GM18870 (cell line): Measurements from ENCODE around the gene RAPGEF1.
"Not testable (repeated sequence)": the region's sequence is repeated elsewhere in the genome, so short reads cannot be mapped to it uniquely, and the experiment has no call there.

Source experiments
- ATAC-seq: cut with Tn5 transposase; IDR thresholded peaks from one replicate; pipeline ENCODE4 v1.9.1; 2021; ENCODE audit warnings: moderate library complexity; ENCODE audit not compliant: unreplicated experiment

The RAPGEF1 gene, protein sequence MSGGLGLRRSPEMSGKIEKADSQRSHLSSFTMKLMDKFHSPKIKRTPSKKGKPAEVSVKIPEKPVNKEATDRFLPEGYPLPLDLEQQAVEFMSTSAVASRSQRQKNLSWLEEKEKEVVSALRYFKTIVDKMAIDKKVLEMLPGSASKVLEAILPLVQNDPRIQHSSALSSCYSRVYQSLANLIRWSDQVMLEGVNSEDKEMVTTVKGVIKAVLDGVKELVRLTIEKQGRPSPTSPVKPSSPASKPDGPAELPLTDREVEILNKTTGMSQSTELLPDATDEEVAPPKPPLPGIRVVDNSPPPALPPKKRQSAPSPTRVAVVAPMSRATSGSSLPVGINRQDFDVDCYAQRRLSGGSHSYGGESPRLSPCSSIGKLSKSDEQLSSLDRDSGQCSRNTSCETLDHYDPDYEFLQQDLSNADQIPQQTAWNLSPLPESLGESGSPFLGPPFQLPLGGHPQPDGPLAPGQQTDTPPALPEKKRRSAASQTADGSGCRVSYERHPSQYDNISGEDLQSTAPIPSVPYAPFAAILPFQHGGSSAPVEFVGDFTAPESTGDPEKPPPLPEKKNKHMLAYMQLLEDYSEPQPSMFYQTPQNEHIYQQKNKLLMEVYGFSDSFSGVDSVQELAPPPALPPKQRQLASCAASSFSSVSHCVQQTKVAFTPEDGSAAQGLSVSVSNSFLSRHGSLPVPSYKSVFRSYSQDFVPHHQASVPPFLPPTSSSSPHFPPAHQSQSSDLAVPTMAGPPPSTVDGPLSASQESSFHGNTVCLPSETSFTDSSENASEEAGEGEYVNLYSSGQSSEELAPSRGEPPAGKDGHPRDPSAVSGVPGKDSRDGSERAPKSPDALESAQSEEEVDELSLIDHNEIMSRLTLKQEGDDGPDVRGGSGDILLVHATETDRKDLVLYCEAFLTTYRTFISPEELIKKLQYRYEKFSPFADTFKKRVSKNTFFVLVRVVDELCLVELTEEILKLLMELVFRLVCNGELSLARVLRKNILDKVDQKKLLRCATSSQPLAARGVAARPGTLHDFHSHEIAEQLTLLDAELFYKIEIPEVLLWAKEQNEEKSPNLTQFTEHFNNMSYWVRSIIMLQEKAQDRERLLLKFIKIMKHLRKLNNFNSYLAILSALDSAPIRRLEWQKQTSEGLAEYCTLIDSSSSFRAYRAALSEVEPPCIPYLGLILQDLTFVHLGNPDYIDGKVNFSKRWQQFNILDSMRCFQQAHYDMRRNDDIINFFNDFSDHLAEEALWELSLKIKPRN (N-terminal part only)

DNA sequence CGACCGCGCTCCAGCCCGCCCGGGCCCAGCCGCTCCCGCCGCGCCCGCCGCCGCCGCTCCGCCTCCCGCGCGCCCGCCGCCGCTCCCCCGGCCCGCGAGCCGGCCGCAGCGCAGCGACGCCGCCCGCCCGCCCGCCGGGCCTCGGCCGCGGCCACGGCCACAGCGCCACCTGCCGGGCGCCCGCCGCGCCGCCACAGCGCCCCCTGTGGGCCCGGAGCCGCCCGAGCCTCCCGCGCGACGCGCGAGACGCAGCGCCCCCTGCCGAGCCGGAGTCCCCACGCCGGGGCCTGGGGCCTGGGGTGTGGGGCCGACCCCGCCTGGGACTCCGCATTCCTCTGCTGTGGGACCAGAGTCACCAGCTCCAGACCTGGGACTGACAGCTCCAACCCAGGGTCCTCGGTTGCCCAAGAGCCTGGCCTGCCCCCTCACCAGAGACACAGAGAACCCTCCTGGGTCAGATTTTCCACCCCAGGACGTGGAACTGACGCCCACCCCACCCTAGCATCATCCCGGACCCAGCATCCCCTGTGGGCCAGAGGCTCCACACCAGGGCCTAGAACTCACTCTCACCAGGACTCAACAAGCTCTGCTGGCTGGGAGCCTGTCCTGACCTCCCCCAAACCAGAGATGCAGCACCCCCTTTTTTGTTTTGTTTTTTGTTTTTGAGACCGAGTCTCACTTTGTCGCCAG lies at the start of gene RAPGEF1:
Gene RAPGEF1, minus strand, starts transcription at position 118 of the 690 bp plus-strand sequence. CDS start 246 bp downstream, outside the sequence.
- ATAC-seq: no peak

DNA sequence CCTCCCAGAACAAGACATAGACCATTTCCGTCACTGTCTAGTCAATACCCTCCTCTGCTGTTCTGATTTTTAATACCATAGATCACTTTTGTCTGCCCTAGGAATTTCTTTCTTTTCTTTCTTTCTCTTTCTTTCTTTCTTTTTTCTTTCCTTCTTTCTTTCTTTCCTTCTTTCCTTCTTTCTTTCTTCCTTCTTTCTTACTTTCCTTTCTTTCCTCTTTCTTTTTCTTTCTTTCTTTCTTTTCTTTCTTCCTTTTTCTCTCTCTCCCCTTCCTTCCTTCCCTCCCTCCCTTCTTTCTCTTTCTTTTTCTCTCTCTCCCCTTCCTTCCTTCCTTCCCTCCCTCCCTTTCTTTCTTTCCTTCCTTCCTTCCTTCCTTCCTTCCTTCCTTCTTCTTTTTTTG lies 49.0 kb upstream of the RAPGEF1 start:
- ATAC-seq: no peak

DNA sequence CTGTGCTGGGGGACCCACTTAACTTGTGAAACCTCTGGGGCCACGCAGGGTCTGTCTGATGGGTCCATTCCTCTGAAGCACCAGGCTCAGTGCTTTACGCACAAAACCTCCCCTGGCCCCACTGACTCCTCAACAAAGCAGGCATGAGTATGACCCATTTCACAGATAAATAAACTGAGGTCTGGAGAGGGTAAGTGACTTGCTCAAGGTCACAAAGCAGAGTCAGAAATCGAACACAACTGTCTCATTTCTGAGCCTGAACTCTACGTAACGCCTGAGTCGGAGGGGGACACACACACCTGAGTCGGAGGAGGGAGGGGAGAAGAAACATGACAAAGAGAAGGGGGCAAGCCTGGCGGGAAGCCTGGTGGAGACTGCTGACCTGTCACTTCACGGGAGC lies 48.0 kb upstream of the RAPGEF1 start:
- ATAC-seq: no peak

DNA sequence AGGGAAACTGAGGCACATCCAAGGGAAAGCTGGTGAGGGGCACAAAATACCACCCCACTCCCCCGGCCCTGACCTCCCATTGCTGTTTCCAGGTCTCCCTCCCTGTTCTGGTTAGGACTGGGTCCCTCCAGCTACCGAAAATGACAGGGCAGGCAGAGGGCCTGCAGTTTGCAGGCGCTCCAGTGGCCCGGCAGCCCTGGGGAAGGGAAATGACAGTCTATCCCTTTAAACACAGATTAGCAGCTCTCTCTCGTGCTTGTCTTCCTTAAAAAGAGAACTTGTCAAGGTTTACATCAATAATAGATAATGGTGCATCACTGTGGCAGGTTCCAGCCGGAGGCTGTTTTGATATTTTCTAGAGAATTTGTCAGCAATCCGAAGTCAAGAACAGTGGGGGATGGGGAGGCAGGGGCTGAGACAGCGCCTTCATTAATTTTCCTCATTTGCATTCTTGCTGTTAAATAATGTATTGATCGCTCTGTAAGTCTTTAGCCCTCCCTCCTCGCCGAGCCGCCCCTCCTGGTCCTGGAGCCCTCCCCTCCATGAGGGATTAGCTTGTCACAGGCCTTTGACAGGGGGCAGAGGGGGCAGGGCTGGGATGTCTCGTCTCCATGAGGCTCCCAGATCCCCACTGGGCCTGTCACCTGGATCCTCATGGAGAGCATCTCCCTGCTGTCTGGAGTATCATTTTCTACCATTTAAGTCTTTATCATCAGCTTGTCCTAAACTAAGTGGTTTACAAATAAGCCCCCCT lies 45.0 kb upstream of the RAPGEF1 start:
- no peak for ATAC-seq

DNA sequence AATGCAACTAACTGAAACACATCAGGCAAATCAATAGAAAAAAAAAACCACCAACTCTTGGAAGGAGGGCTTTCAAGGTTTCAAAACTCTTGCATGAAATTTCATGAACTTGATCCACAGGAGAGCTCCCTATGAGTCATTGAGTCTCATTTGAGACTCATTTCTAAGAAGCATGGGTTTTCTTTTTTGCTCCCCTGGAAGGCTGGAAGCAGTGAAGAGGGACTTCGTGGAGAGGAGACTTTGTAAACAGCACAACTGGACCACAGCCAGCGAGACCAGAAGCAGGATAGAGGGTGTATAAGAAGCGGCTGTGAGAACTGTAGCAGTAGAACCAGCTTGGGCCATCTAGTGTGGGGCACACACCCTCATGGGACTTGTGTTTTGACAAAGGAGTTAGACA lies 41.2 kb upstream of the RAPGEF1 start:
- no peak for ATAC-seq

DNA sequence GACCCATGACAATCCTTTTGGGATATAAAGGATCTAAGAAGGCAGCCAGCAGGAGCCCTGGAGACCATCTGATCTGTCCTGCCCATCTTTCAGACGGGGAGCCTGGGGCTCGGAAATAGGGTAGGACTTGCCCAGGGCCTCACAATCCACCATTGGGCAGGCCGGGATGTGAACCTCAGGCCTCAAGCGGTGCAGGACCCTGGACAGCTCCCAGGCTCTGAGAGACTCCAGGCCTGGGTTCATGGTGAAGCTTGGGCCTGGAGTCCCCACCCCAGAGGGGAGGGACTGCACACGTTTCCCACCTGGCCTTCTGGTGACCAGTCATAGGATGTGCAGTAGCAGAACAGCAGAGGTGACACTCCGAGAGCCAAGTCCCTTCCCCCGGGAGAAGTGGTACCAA lies 36.6 kb upstream of the RAPGEF1 start:
- no peak for ATAC-seq

DNA sequence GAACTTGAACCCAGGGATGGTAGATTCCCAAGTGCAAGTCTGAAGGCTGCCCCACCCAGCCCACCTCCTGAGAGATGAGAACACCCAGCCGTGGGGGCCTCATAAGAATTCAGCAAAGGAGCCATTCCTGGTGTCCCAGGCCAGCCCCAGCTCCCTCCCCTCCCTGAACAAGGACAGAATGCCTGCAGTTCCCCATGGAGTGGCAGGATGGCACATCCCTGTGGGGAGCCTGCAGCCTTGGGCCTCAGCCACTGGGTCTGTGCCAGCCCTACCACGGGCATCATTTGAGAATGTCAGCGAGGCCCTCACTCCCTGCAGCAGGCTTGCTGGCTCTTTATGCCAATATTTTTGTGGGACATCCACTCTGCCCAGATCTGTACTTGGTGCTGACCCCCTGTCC lies 36.2 kb upstream of the RAPGEF1 start:
- no peak for ATAC-seq

DNA sequence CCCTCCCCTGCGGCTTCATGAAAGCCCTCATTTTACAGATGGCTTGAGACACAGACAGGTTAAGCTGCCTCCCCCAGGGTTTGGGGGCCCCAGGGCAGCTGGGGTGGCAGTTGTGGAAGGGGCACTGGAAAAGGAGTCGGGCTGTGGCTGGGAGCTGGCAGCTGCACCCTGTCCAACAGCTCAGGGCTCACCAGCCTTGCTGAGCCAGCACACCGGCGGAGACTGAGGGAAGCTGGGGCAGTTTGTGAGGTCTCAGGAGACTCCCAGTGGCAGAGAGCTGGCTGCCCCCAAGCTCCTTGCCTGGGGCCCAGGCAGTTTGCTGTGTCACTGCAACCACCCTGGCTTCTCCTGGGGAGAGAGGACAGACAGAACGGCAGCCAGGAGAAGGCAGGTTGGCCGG lies 34.8 kb upstream of the RAPGEF1 start:
- no peak for ATAC-seq

DNA sequence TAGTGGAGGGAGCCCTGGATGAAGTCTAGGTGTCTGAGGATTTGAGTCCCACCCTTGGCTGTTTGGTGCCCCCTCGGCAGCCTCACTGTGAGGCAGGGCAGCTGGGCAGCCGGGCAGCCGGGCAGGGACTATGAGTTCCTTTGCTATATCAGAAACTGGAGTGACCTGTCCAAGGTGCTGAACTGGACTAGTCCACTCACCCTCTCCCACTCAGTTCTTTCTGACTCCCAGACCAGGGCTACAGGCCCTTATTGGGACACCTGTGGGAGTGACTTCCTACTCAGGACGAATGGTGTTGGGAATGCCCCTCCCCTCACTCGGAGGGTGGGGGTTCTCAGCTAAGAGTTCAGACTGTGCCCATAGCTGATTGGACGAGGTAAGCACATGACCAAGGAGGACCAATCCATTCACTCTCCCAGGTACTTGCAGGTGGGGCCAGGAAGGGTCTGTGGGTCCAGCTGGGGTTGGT lies 34.1 kb upstream of the RAPGEF1 start:
- ATAC-seq: no peak

DNA sequence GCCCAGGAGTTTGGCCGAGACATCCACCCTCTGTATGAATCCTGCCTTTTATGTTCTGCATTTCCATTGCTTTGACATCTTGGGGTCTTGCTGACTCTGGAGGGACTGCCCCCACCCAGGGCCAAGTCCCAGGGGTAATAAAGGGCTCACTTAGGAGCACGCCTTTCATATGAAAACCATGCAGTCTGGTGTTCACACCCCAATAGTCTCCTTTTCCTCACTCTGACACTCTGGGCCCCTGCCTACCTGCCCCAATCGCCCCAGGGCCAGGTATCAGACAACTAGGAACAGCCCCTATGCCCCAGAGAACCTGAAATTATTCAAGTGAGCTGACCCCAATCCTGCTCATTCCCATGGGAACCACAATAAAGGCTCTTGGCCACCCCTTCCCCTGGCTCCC lies 33.1 kb upstream of the RAPGEF1 start:
- no peak for ATAC-seq

DNA sequence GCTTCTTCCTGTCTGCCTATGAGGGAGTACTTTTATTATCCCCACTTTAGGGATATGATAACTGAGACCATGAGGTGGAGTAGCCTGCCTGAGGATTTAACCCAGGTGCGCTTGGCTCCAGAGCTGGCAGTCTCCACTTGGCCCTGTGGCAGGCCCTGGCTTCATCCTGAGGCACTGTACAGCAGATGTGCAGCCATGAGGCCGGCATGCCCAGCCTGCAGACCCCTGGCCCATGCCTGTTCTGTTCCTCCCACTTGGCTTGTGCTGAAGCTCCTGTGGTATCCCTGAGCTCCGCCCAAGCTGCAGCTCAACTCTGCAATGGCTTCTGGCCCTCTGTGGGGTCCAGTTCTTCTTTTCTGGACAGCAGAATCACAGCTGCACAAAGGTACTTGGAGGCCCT lies 31.8 kb upstream of the RAPGEF1 start:
- ATAC-seq: no peak

DNA sequence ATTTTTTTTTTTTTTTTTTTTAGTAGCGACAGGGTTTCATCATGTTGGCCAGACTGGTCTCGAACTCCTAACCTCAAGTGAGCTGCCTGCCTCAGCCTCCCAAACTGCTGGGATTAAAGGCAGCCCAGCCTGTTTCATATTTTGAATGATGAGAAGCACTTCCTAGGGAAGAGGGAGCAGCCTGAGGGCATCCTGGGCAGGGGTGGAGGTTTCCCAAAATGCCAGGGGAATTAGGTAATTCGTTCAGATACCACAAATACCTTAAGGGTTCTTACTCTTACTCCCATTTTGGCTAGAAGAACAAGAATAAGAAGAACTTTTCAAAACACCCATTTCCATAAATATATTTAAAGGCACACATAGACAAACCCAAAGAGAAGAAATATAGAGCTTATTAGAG lies 29.5 kb upstream of the RAPGEF1 start:
- ATAC-seq: no peak

DNA sequence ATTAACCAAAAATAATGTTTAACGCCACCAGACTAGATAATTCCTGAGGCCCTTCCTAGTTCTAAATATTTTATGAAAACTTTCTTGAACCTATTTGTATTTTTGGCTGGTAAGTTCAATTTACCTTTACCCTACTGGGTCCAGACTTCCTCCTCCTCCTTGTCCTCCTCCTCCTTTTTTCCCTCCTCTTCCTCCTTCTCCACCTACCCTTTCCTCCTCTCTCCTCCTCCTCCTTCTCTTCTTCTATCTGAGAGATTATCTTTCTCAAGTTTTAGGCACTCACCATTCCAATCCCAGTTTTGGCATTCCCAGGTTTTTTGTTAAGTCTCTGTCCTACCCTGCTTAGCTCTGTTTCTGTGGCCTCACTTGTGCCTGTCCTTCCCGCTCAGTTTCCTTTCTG lies 24.7 kb upstream of the RAPGEF1 start:
- ATAC-seq: no peak

DNA sequence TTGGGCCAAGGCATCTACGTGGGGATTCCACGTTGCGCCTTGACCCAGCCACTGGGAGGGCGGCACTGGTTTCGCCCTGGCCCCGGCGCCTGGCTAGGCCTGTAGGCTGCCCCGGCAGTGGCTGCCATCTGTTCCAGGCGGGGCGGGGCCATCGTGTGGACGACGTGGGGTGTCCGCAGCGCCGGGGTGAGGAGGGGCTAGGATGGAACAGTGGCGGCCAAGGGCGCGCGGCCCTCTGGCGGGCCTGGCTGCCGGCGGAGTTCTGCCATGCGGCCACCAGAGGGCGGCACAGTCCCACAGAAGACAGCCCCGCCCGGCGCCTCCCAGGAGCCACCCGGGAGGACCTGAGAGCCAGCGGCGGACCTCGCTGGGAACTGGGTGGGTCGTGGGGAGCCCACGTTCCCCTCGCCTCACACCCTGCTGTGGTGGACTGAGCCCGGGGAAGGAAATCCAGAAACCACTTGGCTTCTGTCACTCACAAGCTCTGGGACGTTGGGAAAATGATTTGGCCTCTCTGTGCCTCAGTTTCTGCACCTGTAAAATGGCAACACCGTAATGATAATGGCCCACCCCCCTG lies 22.6 kb upstream of the RAPGEF1 start:
- ATAC-seq: no peak

DNA sequence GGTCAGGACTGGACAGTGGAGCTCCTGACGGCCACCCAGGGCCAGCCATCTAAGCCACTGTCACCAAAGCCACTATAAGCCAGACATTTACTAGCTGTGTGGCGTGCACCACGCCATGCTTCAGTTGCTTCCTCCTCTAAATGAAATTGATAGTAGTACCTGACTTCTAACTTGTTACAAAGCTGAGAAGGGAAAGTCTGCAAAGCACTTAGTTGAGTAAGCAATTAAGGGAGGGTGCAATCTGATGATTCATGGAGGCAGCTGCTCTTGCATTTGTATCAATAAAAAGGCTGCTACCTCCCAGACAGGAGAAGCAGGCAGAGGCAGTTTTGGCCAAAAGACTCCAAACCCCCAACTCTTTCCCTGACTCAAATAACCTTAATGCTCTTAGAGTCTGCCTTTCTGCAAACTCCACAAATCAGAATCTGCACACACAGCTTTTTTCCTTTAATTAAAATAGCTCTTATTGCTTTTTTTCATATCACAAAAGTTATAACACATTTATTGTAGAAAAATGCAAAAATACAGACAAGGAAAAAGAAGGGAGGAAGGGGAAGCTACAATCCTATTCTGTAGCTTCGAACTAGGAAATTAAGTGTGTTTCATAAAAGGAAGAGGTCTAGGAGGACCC lies 19.3 kb upstream of the RAPGEF1 start:
- no peak for ATAC-seq

DNA sequence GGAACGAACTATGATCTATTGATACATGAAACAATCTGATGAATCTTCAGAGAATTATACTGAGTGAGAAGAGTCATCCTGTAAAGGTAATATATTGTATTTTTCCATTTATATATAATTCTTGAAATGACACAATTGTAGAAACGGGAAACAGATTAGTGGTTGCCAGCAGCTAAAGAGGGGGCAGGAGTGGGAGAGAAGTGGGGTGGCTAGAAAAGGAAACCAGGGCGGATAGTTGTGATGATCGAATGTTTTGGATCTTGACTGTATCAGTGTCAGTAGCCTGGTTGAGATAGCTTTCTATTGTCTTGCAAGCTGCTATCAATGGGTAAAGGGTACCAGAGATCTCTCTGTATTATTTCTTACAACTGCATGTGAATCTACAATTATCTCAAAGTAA lies 17.7 kb upstream of the RAPGEF1 start:
- ATAC-seq: no peak

DNA sequence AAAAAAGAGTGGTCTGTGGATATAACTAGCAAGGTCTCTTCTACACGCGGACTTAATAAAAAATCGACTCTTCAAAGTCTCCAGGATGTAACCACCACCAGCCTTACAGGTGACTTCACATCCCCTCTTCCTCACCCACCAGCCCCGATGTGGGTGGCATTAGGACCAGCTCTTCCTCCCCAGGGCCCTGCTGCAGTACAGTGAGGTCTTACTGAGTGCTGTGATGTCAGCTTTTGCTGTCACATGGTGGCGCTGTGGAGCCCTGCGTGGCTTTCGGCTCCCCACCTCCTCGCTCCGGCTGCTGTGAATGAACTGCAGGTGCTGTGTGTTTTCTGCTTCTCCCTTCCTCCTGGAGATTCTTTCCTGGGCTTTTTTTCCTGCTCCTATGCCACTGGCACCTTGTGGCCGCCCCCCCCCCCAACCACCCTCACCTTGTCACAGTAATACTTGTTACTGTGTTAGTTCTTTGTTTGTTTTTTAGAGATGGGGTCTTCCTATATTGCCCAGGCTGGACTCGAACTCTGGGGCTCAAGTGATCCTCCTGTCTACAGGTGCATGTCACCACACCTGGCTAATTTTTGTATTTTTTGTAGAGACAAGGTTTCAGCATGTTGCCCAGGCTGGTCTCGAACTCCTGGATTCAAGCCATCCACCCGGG lies 15.8 kb upstream of the RAPGEF1 start:
- ATAC-seq: no peak

DNA sequence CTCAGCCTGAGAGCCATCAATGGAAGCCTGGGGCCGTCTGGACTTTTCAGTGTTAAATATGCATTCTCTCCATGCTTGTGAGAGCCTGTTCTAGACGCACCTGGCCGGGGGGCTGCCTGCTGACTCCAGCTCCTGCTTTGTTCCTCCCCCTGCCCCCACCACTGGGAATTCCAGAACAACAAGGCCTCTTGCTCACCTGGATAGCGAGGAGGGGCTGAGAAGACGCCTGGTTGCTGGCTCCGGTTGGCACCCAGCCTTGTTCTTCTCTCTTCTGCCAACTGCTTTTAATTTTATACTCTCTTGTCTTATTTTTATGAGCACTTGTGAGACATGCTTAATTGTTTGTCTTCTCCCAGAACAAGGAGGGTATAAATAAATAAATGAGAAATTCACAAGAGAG lies 15.0 kb upstream of the RAPGEF1 start:
- no peak for ATAC-seq

DNA sequence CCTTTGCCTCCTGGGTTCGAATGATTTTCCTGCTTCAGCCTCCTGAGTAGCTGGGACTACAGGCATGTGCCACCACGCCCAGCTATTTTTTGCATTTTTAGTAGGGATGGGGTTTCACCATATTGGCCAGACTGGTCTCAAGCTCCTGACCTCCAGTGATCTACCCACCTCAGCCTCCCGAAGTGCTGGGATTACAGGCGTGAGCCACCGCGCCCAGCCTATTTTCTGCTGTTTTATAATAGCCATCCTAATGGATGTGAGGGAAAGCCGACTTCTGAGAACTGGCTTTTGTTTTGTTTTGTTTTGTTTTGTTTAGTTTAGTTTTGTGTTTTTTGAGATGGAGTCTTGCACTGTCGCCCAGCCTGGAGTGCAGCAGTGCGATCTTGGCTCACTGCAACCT lies 13.9 kb upstream of the RAPGEF1 start:
- ATAC-seq: not testable (repeated sequence)
